ENCODE results near the gene TES. TPM values are rescaled to one million over a fixed set of nuclear protein-coding genes. Genes with fewer than 3 reads are reported as not detected.
A peak's percentile ranks its signal among the peaks of the same experiment; 100 is the strongest.
"Not testable (repeated sequence)": the region's sequence is repeated elsewhere in the genome, so short reads cannot be mapped to it uniquely, and the experiment has no call there.

TES gene
- total and polyA plus RNA-seq, 2 donors, result 159 to 207 TPM

GRCh38 chr7:116175095-116175494 lies 35.2 kb upstream of the TES start:
- not testable (repeated sequence) for H3K4me1 ChIP-seq (ENCODE audit: insufficient read depth); H3K4me3 ChIP-seq (ENCODE audit: low read depth, low read length); DNase-seq (ENCODE audit: extremely low spot score); H3K36me3 ChIP-seq (ENCODE audit: insufficient read depth); H3K27ac ChIP-seq (ENCODE audit: low read depth)
- WGBS, result 96% methylated on average over 3 of the region's 3 CpGs

DNA sequence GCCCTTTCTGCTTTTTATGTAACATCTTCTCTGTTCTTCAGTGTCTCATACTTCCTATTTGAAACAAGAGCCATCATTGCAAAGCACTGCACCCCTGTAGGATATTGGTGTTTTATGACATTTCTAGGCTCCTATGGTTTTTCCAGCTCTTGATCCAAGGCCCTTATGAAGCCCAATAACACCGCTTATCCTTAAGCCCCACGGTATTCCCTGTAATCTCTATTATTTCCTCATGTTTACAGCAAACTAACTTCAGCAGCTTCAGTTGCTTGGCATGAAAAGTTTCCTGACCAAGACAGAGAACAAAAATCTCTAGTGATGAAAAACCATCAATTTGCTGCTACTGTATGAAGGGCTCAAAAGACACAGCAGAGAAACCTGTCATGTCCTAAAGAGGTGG lies 34.1 kb upstream of the TES start:
- no peak overlapping the region for H3K4me3 ChIP-seq (ENCODE audit: low read depth, low read length)
- no peak for DNase-seq (ENCODE audit: extremely low spot score)
- H3K27ac ChIP-seq (ENCODE audit: low read depth), result no peak overlapping the region
- H3K36me3 ChIP-seq (ENCODE audit: insufficient read depth), result no peaks in the 10 kb centered on the region
- 39% methylated on average over 2 of the region's 2 CpGs for WGBS
- H3K4me1 ChIP-seq (ENCODE audit: insufficient read depth), result no peaks in the 10 kb centered on the region

DNA sequence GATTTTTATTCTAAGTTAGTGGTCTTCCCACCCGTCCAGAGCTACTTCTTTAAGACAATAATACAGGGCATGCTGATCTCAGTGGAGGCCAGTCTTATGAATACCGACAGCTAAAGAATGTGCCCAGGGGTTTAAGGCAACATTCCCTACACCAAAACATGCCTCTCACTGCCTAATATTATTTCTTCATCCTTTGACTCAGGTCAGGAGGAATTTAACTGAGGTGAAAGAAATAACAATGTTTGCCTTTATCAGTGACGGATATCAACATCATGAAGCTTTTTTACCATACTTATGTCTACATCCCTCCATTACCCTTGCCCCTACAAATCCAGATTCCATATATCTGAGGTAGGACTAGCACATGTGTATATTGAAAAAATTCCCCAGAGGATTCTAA lies 33.3 kb upstream of the TES start:
- DNase-seq (ENCODE audit: extremely low spot score), result no peak
- Histone ChIP-seq H3K27ac (ENCODE audit: low read depth) (no peak overlapping the region), H3K4me3 (ENCODE audit: low read depth, low read length) (no peak overlapping the region), H3K4me1 (ENCODE audit: insufficient read depth) (no peaks in the 10 kb centered on the region), H3K36me3 (ENCODE audit: insufficient read depth) (no peaks in the 10 kb centered on the region)
- 46% methylated on average over 3 of the region's 3 CpGs for WGBS

- H3K4me1 ChIP-seq (ENCODE audit: insufficient read depth), result no peaks in the 10 kb centered on the region
- H3K36me3 ChIP-seq (ENCODE audit: insufficient read depth), result no peaks in the 10 kb centered on the region
- H3K27ac ChIP-seq (ENCODE audit: low read depth), result no peak overlapping the region
- DNase-seq (ENCODE audit: extremely low spot score), result peak; percentile 29
- no peak overlapping the region for H3K4me3 ChIP-seq (ENCODE audit: low read depth, low read length)
- 49% methylated on average over 2 of the region's 2 CpGs for whole genome bisulfite sequencing
Observed at GRCh38 chr7:116180302-116180701, 30.0 kb upstream of the TES start.

- no peaks in the 10 kb centered on the region for H3K4me1 ChIP-seq (ENCODE audit: insufficient read depth)
- no peak for DNase-seq (ENCODE audit: extremely low spot score)
- H3K27ac ChIP-seq (ENCODE audit: low read depth), result no peak overlapping the region
- H3K4me3 ChIP-seq (ENCODE audit: low read depth, low read length), result no peak overlapping the region
- H3K36me3 ChIP-seq (ENCODE audit: insufficient read depth), result no peaks in the 10 kb centered on the region
- 94% methylated on average over 30 of the region's 30 CpGs for WGBS
Observed at GRCh38 chr7:116182023-116182422, 28.3 kb upstream of the TES start.

DNA sequence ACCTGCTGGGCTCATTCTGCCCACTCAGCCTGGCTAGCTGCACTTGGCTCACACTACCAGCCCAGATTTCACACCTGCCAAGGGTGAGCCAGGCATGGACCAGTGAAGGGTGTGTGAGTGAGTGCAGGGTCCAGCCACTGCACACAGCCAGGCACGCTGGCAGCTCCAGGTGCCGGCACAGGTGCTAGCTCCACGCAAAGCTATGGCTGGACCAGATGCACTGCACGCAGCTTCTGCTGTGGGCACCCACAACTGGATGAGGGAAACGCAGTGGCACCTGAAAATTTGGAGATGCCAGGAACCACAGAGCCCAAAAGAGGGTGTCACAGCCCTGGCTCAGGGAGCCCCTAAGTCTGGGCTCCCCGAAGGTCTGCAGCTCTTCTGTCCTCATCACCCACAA lies 24.9 kb upstream of the TES start:
- no peak for DNase-seq (ENCODE audit: extremely low spot score)
- WGBS, result 93% methylated on average over 6 of the region's 6 CpGs
- H3K36me3 ChIP-seq (ENCODE audit: insufficient read depth), result no peaks in the 10 kb centered on the region
- no peaks in the 10 kb centered on the region for H3K4me1 ChIP-seq (ENCODE audit: insufficient read depth)
- no peak overlapping the region for H3K27ac ChIP-seq (ENCODE audit: low read depth)
- no peak overlapping the region for H3K4me3 ChIP-seq (ENCODE audit: low read depth, low read length)

GRCh38 chr7:116185956-116186355 lies 24.4 kb upstream of the TES start:
- WGBS, result 91% methylated on average over 6 of the region's 6 CpGs
- Histone ChIP-seq H3K36me3 (ENCODE audit: insufficient read depth) (no peaks in the 10 kb centered on the region), H3K4me3 (ENCODE audit: low read depth, low read length) (no peak overlapping the region), H3K27ac (ENCODE audit: low read depth) (no peak overlapping the region), H3K4me1 (ENCODE audit: insufficient read depth) (no peaks in the 10 kb centered on the region)
- DNase-seq (ENCODE audit: extremely low spot score), result no peak

- 94% methylated on average over 1 of the region's 1 CpG for WGBS
- Histone ChIP-seq H3K4me1 (ENCODE audit: insufficient read depth) (no peaks in the 10 kb centered on the region), H3K4me3 (ENCODE audit: low read depth, low read length) (no peak overlapping the region), H3K36me3 (ENCODE audit: insufficient read depth) (no peaks in the 10 kb centered on the region), H3K27ac (ENCODE audit: low read depth) (no peak overlapping the region)
- no peak for DNase-seq (ENCODE audit: extremely low spot score)
Observed at GRCh38 chr7:116187400-116187799, 22.9 kb upstream of the TES start.

DNA sequence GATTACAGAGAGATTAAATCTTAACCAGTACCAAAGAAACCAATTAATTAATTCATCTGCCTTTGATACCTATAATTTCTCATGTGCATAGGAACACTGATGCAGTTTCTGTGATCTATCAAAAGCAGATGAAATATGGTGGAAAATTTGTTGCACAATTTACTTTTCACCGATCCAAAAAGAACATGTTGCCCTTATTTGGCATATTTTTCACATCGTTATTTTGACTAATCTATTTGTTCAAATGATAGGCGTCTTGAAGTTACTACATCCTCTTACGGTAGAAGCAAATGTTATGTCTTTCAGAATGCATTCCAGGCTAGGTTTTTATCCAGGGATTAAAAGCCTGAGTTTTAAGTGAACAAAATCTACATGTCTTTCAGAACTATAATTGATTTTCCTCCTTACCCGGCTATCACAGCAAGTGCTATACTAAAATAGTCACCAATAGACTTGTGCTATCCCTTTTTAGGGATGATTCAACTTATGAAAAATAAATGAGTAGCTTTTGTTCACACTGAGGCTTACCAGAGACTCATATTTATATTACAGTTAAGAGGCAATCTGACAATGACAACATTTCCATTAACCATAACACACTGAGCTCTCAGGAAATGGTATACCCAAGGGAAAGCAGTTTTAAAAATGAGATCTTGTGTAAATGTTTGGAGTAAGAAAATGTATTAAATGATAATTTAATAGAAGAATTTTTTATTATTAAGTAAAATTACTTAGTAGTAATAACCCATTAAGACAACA lies 16.8 kb upstream of the TES start:
- Histone ChIP-seq H3K27ac (ENCODE audit: low read depth) (no peak overlapping the region), H3K36me3 (ENCODE audit: insufficient read depth) (no peaks in the 10 kb centered on the region), H3K4me3 (ENCODE audit: low read depth, low read length) (no peak overlapping the region), H3K4me1 (ENCODE audit: insufficient read depth) (no peaks in the 10 kb centered on the region)
- 81% methylated on average over 5 of the region's 5 CpGs for WGBS
- DNase-seq (ENCODE audit: extremely low spot score), result no peak

- no peak overlapping the region for H3K27ac ChIP-seq (ENCODE audit: low read depth)
- H3K36me3 ChIP-seq (ENCODE audit: insufficient read depth), result no peaks in the 10 kb centered on the region
- WGBS, result 89% methylated on average over 2 of the region's 2 CpGs
- DNase-seq (ENCODE audit: extremely low spot score), result no peak
- H3K4me1 ChIP-seq (ENCODE audit: insufficient read depth), result no peaks in the 10 kb centered on the region
- no peak overlapping the region for H3K4me3 ChIP-seq (ENCODE audit: low read depth, low read length)
Observed at GRCh38 chr7:116194115-116194514, 16.2 kb upstream of the TES start.

GRCh38 chr7:116195451-116195850 lies 14.9 kb upstream of the TES start:
- Histone ChIP-seq H3K27ac (ENCODE audit: low read depth) (no peak overlapping the region), H3K4me3 (ENCODE audit: low read depth, low read length) (no peak overlapping the region), H3K36me3 (ENCODE audit: insufficient read depth) (no peaks in the 10 kb centered on the region), H3K4me1 (ENCODE audit: insufficient read depth) (no peaks in the 10 kb centered on the region)
- WGBS, result 95% methylated on average over 1 of the region's 1 CpG
- DNase-seq (ENCODE audit: extremely low spot score), result no peak

GRCh38 chr7:116196947-116197346 lies 13.4 kb upstream of the TES start:
- Histone ChIP-seq H3K36me3 (ENCODE audit: insufficient read depth) (no peaks in the 10 kb centered on the region), H3K4me3 (ENCODE audit: low read depth, low read length) (no peak overlapping the region), H3K4me1 (ENCODE audit: insufficient read depth) (no peaks in the 10 kb centered on the region), H3K27ac (ENCODE audit: low read depth) (no peak overlapping the region)
- WGBS, result 75% methylated on average over 3 of the region's 3 CpGs
- no peak for DNase-seq (ENCODE audit: extremely low spot score)

DNA sequence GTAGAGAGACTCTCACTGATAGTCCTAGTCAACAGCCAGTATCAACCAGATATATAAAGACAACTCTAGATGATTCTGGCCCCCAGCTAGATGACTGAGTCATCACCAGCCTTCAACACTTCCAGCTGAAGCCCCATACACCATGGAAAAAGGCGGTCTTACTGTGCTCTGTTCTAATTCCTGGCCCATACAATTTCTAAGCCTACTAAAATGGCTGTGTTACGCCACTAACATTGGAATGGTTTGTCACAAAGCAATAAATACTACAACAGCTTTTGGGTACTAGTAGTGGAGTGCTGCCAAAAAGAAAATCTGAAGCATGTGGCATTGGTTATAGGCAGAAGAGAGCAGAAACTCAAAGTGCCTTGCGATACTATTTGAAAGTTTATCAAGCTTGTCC lies 13.0 kb upstream of the TES start:
- no peak for DNase-seq (ENCODE audit: extremely low spot score)
- 88% methylated on average over 3 of the region's 3 CpGs for WGBS
- H3K36me3 ChIP-seq (ENCODE audit: insufficient read depth), result no peaks in the 10 kb centered on the region

GRCh38 chr7:116198748-116199410 lies 11.5 kb upstream of the TES start:
- 94% methylated on average over 5 of the region's 5 CpGs for WGBS
- H3K4me3 ChIP-seq (ENCODE audit: low read depth, low read length), result no peak overlapping the region
- DNase-seq (ENCODE audit: extremely low spot score), result no peak
- H3K4me1 ChIP-seq (ENCODE audit: insufficient read depth), result no peaks in the 10 kb centered on the region
- no peak overlapping the region for H3K27ac ChIP-seq (ENCODE audit: low read depth)
- no peaks in the 10 kb centered on the region for H3K36me3 ChIP-seq (ENCODE audit: insufficient read depth)

More for the DNA sequence above, 13.0 kb upstream of the TES start:
- Histone ChIP-seq H3K27ac (ENCODE audit: low read depth) (no peak overlapping the region), H3K4me1 (ENCODE audit: insufficient read depth) (no peaks in the 10 kb centered on the region), H3K4me3 (ENCODE audit: low read depth, low read length) (no peak overlapping the region)
